Uterus (tissue), 2 donors: ENCODE results near the gene CD96.

Experiments used
- CTCF ChIP-seq, 4 experiments: fragments of 200-600 bp in 2 of 4; fragments of 450-650 bp in 2 of 4; sonication (generic) in 2 of 4; IDR thresholded peaks; one replicate each; pipeline ENCODE4 v1.5.1; 2016 to 2019; ENCODE audit warnings: antibody characterized with exemption in 4 of 4, mild to moderate bottlenecking in 2 of 4, moderate library complexity in 1 of 4
- POLR2A ChIP-seq, 2 donors: fragments of 450-650 bp; IDR thresholded peaks; one replicate each; pipeline ENCODE4 v1.6.1; 2016; ENCODE audit warnings: antibody characterized with exemption in 2 of 2, mild to moderate bottlenecking in 1 of 2, moderate library complexity in 1 of 2

GRCh38 chr3:111701292-111701906 is 159.4 kb downstream of the CD96 start:
- no peak for TF ChIP-seq CTCF (IDR thresholded peaks at IDR 0.05)
- no peak for TF ChIP-seq POLR2A (IDR thresholded peaks at IDR 0.05)
